HCT116 (cell line): ENCODE measurements around the gene OPHN1. TPM values are rescaled to one million over a fixed set of nuclear protein-coding genes. Genes with fewer than 3 reads are reported as not detected.

ENCODE experiments used
- ATAC-seq: fragments of 200-7000 bp; cut with Tn5 transposase; 2 replicates; pipeline ENCODE4 v1.9.1; 2020; ENCODE audit warnings: mild to moderate bottlenecking, moderate library complexity
- BruUV-seq: library from RNA; stranded (reverse); fragments of 400-500 nt; replicated peaks from 2 replicates; lab custom pipeline; 2021; lab: Mats Ljungman, UMichigan
- CTCF ChIA-PET: fragments of 300-600 bp; sonication (Branson Sonifier 250); formaldehyde crosslinking; loops from one replicate; lab custom pipeline; 2021; ENCODE audit warnings: antibody characterized with exemption; lab: Charles Lee
- POLR2A ChIA-PET: fragments of 300-600, 350-600 bp; sonication (Branson Sonifier 250); formaldehyde crosslinking; loops from one replicate; lab custom pipeline; 2021; ENCODE audit warnings: antibody characterized with exemption; lab: Charles Lee
- RAD21 ChIA-PET, 2 experiments: fragments of 300-600 bp; sonication (Branson Sonifier 250); formaldehyde crosslinking; loops; one replicate each; lab custom pipeline; 2023; ENCODE audit warnings: low total read pairs in 2 of 2; ENCODE audit not compliant: uncharacterized antibody in 2 of 2, unreplicated experiment in 2 of 2, low non-redundant PET in 1 of 2; lab: Charles Lee
- DNase-seq: peaks from one replicate; pipeline ENCODE4 v3.0.0-alpha.2; 2010; ENCODE audit warnings: low read depth, low spot score
- H2AFZ ChIP-seq: fragments of 200-600 bp; shearing (Covaris generic), sonication (generic); 2 replicates; pipeline ENCODE4 v1.6.1; 2017; ENCODE audit warnings: low read depth, mixed run types, mixed read lengths, antibody characterized with exemption, low read length; ENCODE audit not compliant: poor library complexity, severe bottlenecking
- H3K27ac ChIP-seq: 2 replicates; pipeline ENCODE4 v1.5.1; 2012; ENCODE audit warnings: low read depth, low read length
- H3K27me3 ChIP-seq: fragments of 200-600 bp; sonication (generic); 2 replicates; pipeline ENCODE4 v1.6.1; 2016; ENCODE audit warnings: mixed run types, low read length, mixed read lengths; ENCODE audit not compliant: insufficient read depth
- H3K36me3 ChIP-seq, 2 experiments: fragments of 200-500 bp in 1 of 2; fragments of 200-600 bp in 1 of 2; sonication (Bioruptor generic) in 1 of 2; sonication (generic) in 1 of 2; 2 replicates each; pipeline versions ENCODE4 v1.5.1 to v1.6.1; 2014 to 2016; ENCODE audit warnings: low read length in 2 of 2, inconsistent platforms in 1 of 2, mixed read lengths in 1 of 2, mixed run types in 1 of 2; ENCODE audit not compliant: insufficient read depth in 2 of 2, control insufficient read depth in 1 of 2
- H3K4me1 ChIP-seq, 2 experiments: fragments of 200-600 bp in 1 of 2; sonication (generic) in 1 of 2; 2 replicates each; pipeline versions ENCODE4 v1.5.1 to v1.6.1; 2012 to 2017; ENCODE audit warnings: low read length in 2 of 2, inconsistent platforms in 1 of 2, mild to moderate bottlenecking in 1 of 2, mixed read lengths in 1 of 2, mixed run types in 1 of 2, moderate library complexity in 1 of 2; ENCODE audit not compliant: insufficient read depth in 2 of 2, control insufficient read depth in 1 of 2
- H3K4me2 ChIP-seq: fragments of 200-600 bp; sonication (generic); 2 replicates; pipeline ENCODE4 v1.6.1; 2017; ENCODE audit warnings: mixed run types, low read length, mixed read lengths
- H3K4me3 ChIP-seq, 2 experiments: fragments of 200-600 bp in 1 of 2; sonication (generic) in 1 of 2; replicated peaks in 1 of 2; 2 replicates each; pipeline ENCODE4 v1.5.1; 2011 to 2016; ENCODE audit warnings: low read length in 2 of 2, control low read depth in 1 of 2, low read depth in 1 of 2, mild to moderate bottlenecking in 1 of 2, mixed read lengths in 1 of 2, mixed run types in 1 of 2
- H3K79me2 ChIP-seq: fragments of 200-600 bp; sonication (generic); 2 replicates; pipeline ENCODE4 v1.6.1; 2017; ENCODE audit warnings: mild to moderate bottlenecking, mixed run types, low read length, moderate library complexity, mixed read lengths; ENCODE audit not compliant: insufficient read depth
- H3K9ac ChIP-seq: fragments of 200-600 bp; sonication (generic); 2 replicates; pipeline ENCODE4 v1.6.1; 2016; ENCODE audit warnings: low read length, mixed read lengths
- H3K9me2 ChIP-seq: fragments of 200-600 bp; sonication (generic), shearing (Covaris generic); 2 replicates; pipeline ENCODE4 v1.6.1; 2017; ENCODE audit warnings: mixed run types, mild to moderate bottlenecking, moderate library complexity; ENCODE audit not compliant: insufficient read depth
- H3K9me3 ChIP-seq, 2 experiments: fragments of 200-500 bp in 1 of 2; fragments of 200-600 bp in 1 of 2; sonication (Bioruptor generic) in 1 of 2; sonication (generic) in 1 of 2; 2 replicates each; pipeline ENCODE4 v1.6.1; 2014 to 2017; ENCODE audit warnings: low read length in 2 of 2, mixed read lengths in 2 of 2, inconsistent platforms in 1 of 2, low read depth in 1 of 2, mild to moderate bottlenecking in 1 of 2, mixed run types in 1 of 2, moderate library complexity in 1 of 2; ENCODE audit not compliant: control insufficient read depth in 1 of 2, insufficient read depth in 1 of 2
- H4K20me1 ChIP-seq: fragments of 200-600 bp; sonication (generic), shearing (Covaris generic); 2 replicates; pipeline ENCODE4 v1.6.1; 2017; ENCODE audit warnings: mixed run types, mild to moderate bottlenecking, moderate library complexity; ENCODE audit not compliant: insufficient read depth
- CBX3 ChIP-seq: IDR thresholded peaks from 2 replicates; pipeline ENCODE4 v1.6.1; 2012; ENCODE audit warnings: low read depth
- EGR1 ChIP-seq: IDR thresholded peaks from 2 replicates; pipeline ENCODE4 v1.6.1; 2012; ENCODE audit warnings: low read depth
- EZH2 ChIP-seq: fragments of 200-600 bp; sonication (generic); IDR thresholded peaks from 2 replicates; pipeline ENCODE4 v1.6.1; 2017; ENCODE audit warnings: antibody characterized with exemption, mixed run types
- EZH2phosphoT487 ChIP-seq: fragments of 200-600 bp; IDR thresholded peaks from 2 replicates; pipeline ENCODE4 v1.6.1; 2018; ENCODE audit warnings: antibody characterized with exemption, borderline replicate concordance
- FOSL1 ChIP-seq: IDR thresholded peaks from 2 replicates; pipeline ENCODE4 v1.6.1; 2012; ENCODE audit warnings: low read depth
- JUND ChIP-seq: IDR thresholded peaks from 2 replicates; pipeline ENCODE4 v1.6.1; 2012
- RAD21 ChIP-seq: IDR thresholded peaks from 2 replicates; pipeline ENCODE4 v1.6.1; 2012; ENCODE audit warnings: low read depth, mild to moderate bottlenecking
- SIN3A ChIP-seq: IDR thresholded peaks from 2 replicates; pipeline ENCODE4 v1.6.1; 2012; ENCODE audit warnings: low read depth
- SP1 ChIP-seq: IDR thresholded peaks from 2 replicates; pipeline ENCODE4 v1.6.1; 2012; ENCODE audit warnings: low read depth
- TCF7L2 ChIP-seq: IDR thresholded peaks from 2 replicates; pipeline ENCODE4 v1.7.0; 2011; ENCODE audit warnings: borderline replicate concordance, inconsistent platforms; ENCODE audit not compliant: insufficient read depth, insufficient read length; ENCODE audit errors: extremely low read depth
- ZNF274 ChIP-seq: fragments of 200-500 bp; sonication (Bioruptor generic); IDR thresholded peaks from 2 replicates; pipeline ENCODE4 v1.6.1; 2014; ENCODE audit warnings: mild to moderate bottlenecking, low read depth, low read length, inconsistent platforms
- intact Hi-C: fragments of 100-400 bp; cut with micrococcal nuclease; formaldehyde crosslinking; loops from 2 replicates; pipeline ENCODE4 v1.10.0; 2022
- total RNA-seq: library from RNA; stranded (reverse); gene quantifications from one replicate; pipeline ENCODE4 v1.2.1, GENCODE V29; 2021; ENCODE audit not compliant: unreplicated experiment
- TF ChIP-seq, protein P1 (sequence below): IDR thresholded peaks from 2 replicates; pipeline ENCODE4 v1.6.1; 2012
- TF ChIP-seq, protein P2 (sequence below): IDR thresholded peaks from 2 replicates; pipeline ENCODE4 v1.6.1; 2012; ENCODE audit warnings: low read depth
- TF ChIP-seq, protein P3 (sequence below), 3 experiments: fragments of 200-600 bp in 1 of 3; sonication (generic) in 1 of 3; IDR thresholded peaks in 2 of 3; conservative IDR thresholded peaks in 1 of 3; 2 replicates each; pipeline ENCODE4 v1.5.1; 2012 to 2017; ENCODE audit warnings: low read depth in 2 of 3, low read length in 2 of 3, antibody characterized with exemption in 1 of 3, borderline replicate concordance in 1 of 3, control low read depth in 1 of 3, mild to moderate bottlenecking in 1 of 3, mixed read lengths in 1 of 3, mixed run types in 1 of 3, moderate library complexity in 1 of 3; ENCODE audit not compliant: insufficient read depth in 1 of 3

The OPHN1 gene
- total RNA-seq, 1 experiment from 2014 or later, result 2.9 TPM

DNA sequence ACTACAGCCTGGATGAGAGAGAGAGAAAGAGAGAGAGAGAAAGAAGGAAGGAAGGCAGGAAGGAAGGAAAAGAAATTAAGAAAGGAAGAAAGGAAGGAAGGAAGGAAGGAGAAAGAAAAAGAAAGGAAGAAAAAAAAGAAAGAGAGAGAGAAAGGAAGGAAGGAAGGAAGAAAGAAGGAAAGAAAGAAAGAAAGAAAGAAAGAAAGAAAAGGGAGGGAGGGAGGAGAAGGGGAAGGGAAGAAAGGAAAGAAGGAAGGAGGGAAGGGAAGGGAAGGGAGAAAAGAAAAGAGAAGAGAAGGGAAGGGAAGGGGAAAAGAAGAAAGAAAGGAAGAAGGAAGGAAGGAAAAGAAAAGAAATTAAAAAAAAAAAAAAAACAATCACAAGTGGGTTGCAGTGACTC, 146.3 kb downstream of the OPHN1 start:
- no peaks in the 10 kb centered on the region for H3K9me2 ChIP-seq
- H3K9me3 ChIP-seq, result no peaks in the 10 kb centered on the region
- ChIA-PET RAD21 (no interaction called here), CTCF (no interaction called here), POLR2A (no interaction called here)
- no peaks in the 10 kb centered on the region for H3K79me2 ChIP-seq
- no peaks in the 10 kb centered on the region for H3K4me1 ChIP-seq
- no peaks in the 10 kb centered on the region for H3K27me3 ChIP-seq
- no peak overlapping the region for H3K4me2 ChIP-seq
- intact Hi-C loops, result no loop called here
- no peak overlapping the region for H3K27ac ChIP-seq
- H3K36me3 ChIP-seq, result no peaks in the 10 kb centered on the region
- BruUV-seq, result no TSS peak
- no peak overlapping the region for H3K4me3 ChIP-seq
- TF ChIP-seq SP1 (no peak), CBX3 (no peak), FOSL1 (no peak), EGR1 (no peak), SIN3A (no peak), JUND (no peak), EZH2phosphoT487 (no peak), ZNF274 (no peak), EZH2 (no peak), RAD21 (no peak), TCF7L2 (no peak)
- TF ChIP-seq, protein P1, sequence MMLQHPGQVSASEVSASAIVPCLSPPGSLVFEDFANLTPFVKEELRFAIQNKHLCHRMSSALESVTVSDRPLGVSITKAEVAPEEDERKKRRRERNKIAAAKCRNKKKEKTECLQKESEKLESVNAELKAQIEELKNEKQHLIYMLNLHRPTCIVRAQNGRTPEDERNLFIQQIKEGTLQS, result no peak
- TF ChIP-seq, protein P2, sequence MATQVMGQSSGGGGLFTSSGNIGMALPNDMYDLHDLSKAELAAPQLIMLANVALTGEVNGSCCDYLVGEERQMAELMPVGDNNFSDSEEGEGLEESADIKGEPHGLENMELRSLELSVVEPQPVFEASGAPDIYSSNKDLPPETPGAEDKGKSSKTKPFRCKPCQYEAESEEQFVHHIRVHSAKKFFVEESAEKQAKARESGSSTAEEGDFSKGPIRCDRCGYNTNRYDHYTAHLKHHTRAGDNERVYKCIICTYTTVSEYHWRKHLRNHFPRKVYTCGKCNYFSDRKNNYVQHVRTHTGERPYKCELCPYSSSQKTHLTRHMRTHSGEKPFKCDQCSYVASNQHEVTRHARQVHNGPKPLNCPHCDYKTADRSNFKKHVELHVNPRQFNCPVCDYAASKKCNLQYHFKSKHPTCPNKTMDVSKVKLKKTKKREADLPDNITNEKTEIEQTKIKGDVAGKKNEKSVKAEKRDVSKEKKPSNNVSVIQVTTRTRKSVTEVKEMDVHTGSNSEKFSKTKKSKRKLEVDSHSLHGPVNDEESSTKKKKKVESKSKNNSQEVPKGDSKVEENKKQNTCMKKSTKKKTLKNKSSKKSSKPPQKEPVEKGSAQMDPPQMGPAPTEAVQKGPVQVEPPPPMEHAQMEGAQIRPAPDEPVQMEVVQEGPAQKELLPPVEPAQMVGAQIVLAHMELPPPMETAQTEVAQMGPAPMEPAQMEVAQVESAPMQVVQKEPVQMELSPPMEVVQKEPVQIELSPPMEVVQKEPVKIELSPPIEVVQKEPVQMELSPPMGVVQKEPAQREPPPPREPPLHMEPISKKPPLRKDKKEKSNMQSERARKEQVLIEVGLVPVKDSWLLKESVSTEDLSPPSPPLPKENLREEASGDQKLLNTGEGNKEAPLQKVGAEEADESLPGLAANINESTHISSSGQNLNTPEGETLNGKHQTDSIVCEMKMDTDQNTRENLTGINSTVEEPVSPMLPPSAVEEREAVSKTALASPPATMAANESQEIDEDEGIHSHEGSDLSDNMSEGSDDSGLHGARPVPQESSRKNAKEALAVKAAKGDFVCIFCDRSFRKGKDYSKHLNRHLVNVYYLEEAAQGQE, result no peak
- TF ChIP-seq, protein P3, sequence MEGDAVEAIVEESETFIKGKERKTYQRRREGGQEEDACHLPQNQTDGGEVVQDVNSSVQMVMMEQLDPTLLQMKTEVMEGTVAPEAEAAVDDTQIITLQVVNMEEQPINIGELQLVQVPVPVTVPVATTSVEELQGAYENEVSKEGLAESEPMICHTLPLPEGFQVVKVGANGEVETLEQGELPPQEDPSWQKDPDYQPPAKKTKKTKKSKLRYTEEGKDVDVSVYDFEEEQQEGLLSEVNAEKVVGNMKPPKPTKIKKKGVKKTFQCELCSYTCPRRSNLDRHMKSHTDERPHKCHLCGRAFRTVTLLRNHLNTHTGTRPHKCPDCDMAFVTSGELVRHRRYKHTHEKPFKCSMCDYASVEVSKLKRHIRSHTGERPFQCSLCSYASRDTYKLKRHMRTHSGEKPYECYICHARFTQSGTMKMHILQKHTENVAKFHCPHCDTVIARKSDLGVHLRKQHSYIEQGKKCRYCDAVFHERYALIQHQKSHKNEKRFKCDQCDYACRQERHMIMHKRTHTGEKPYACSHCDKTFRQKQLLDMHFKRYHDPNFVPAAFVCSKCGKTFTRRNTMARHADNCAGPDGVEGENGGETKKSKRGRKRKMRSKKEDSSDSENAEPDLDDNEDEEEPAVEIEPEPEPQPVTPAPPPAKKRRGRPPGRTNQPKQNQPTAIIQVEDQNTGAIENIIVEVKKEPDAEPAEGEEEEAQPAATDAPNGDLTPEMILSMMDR (IDR thresholded peaks at IDR 0.05 in 2 of 3, conservative IDR thresholded peaks at IDR 0.05 in 1 of 3; ENCODE audit: borderline replicate concordance in 1 of 3, insufficient read depth in 1 of 3, low read depth in 2 of 3, low read length in 2 of 3), result no peak
- H2AFZ ChIP-seq, result no peak overlapping the region
- no peak for ATAC-seq
- no peak for DNase-seq
- H4K20me1 ChIP-seq, result no peaks in the 10 kb centered on the region
- no peak overlapping the region for H3K9ac ChIP-seq
